Measurements from ENCODE around the gene SORCS2.

GRCh38 chr4:7679406-7680040 is 487.2 kb downstream of the SORCS2 start:
- TF ChIP-seq CTCF (optimal IDR thresholded peaks at IDR 0.05 in 1 of 3, IDR thresholded peaks at IDR 0.05 in 1 of 3, conservative IDR thresholded peaks at IDR 0.05 in 1 of 3; ENCODE audit: extremely low read depth in 1 of 3, insufficient read depth in 2 of 3, low read length in 3 of 3) (no peak), EZH2 (IDR thresholded peaks at IDR 0.05; ENCODE audit: low read length) (no peak)

Data from keratinocyte (primary cell).